ENCODE measurements around the gene BMPER.

Gene BMPER

GRCh38 chr7:34036051-34036920, 130.9 kb downstream of the BMPER start:
- no peak for DNase-seq

- no peak for DNase-seq
Measured at GRCh38 chr7:34036972-34037792, 131.8 kb downstream of the BMPER start.

- DNase-seq: no peak
Measured at GRCh38 chr7:34038816-34039470, 133.6 kb downstream of the BMPER start.

- peak; percentile 51 for DNase-seq
Measured at GRCh38 chr7:34041707-34042106, 136.4 kb downstream of the BMPER start.

- DNase-seq: peak; percentile 73
Measured at GRCh38 chr7:34042406-34042805, 137.1 kb downstream of the BMPER start.

GRCh38 chr7:34043461-34044305, 138.3 kb downstream of the BMPER start:
- no peak for DNase-seq

GRCh38 chr7:34044306-34044643, 138.9 kb downstream of the BMPER start:
- DNase-seq: no peak

GRCh38 chr7:34044734-34045353, 139.5 kb downstream of the BMPER start:
- no peak for DNase-seq

- DNase-seq: no peak
Measured at GRCh38 chr7:34048445-34048844, 143.1 kb downstream of the BMPER start.

GRCh38 chr7:34054075-34054474, 148.7 kb downstream of the BMPER start:
- DNase-seq: no peak

GRCh38 chr7:34057136-34057535, 151.8 kb downstream of the BMPER start:
- DNase-seq: no peak

GRCh38 chr7:34057956-34058355, 152.6 kb downstream of the BMPER start:
- no peak for DNase-seq

- DNase-seq: no peak
Measured at GRCh38 chr7:34058801-34059135, 153.4 kb downstream of the BMPER start.

GRCh38 chr7:34059136-34059828, 153.9 kb downstream of the BMPER start:
- peak; percentile 40 for DNase-seq

- peak; percentile 55 for DNase-seq
Measured at GRCh38 chr7:34060196-34060947, 155.0 kb downstream of the BMPER start.

GRCh38 chr7:34061149-34061548, 155.8 kb downstream of the BMPER start:
- DNase-seq: peak; percentile 88

GRCh38 chr7:34062341-34062740, 157.0 kb downstream of the BMPER start:
- no peak for DNase-seq

- DNase-seq: no peak
Measured at GRCh38 chr7:34062826-34063225, 157.5 kb downstream of the BMPER start.

- no peak for DNase-seq
Measured at GRCh38 chr7:34064519-34065158, 159.3 kb downstream of the BMPER start.

- DNase-seq: no peak
Measured at GRCh38 chr7:34066411-34066810, 161.1 kb downstream of the BMPER start.
